ENCODE data around the gene CEP63. TPM values are rescaled to one million over a fixed set of nuclear protein-coding genes. Genes with fewer than 3 reads are reported as not detected.

The CEP63 gene
- total and polyA plus RNA-seq, 2 experiments from 2014 or later: 15.1 to 53.9 TPM

- Mint-ChIP-seq H3K4me3 (no peak overlapping the region), H3K36me3 (ENCODE audit: low read depth) (no peaks in the 10 kb centered on the region; the same call in 2 of the 3 replicates), H3K27ac (no peak overlapping the region), H3K9me3 (no peaks in the 10 kb centered on the region), H3K27me3 (ENCODE audit: insufficient read depth, low read depth, poor library complexity) (peaks cover 15% of the 10 kb centered on the region), H3K4me1 (peaks cover 6% of the 10 kb centered on the region; the same call in 2 of the 3 replicates)
- H4K20me1 ChIP-seq (replicated peaks; ENCODE audit: insufficient read depth): no peaks in the 10 kb centered on the region
- no peaks in the 10 kb centered on the region for H3F3A ChIP-seq (replicated peaks; ENCODE audit: low read depth)
- no peaks in the 10 kb centered on the region for H3K9me2 ChIP-seq (ENCODE audit: insufficient read depth)
- no peaks in the 10 kb centered on the region for H3K79me2 ChIP-seq (replicated peaks; ENCODE audit: insufficient read depth)
- no peaks in the 10 kb centered on the region for H3K27me3 ChIP-seq (ENCODE audit: insufficient read depth)
- H3K4me3 ChIP-seq: no peak overlapping the region
- 0 out of 2 replicates have a peak, but pooled peaks cover 2% of the 10 kb centered on the region for H3K4me1 ChIP-seq (ENCODE audit: insufficient read depth)
- H3K36me3 ChIP-seq (ENCODE audit: insufficient read depth): no peaks in the 10 kb centered on the region
- TF ChIP-seq ETS1 (IDR thresholded peaks at IDR 0.05) (no peak), JUNB (IDR thresholded peaks at IDR 0.05; ENCODE audit: unreplicated experiment) (no peak), EZH2phosphoT487 (IDR thresholded peaks at IDR 0.05; ENCODE audit: unreplicated experiment) (no peak), CREB1 (CRISPR knock-in tag; IDR thresholded peaks at IDR 0.05; ENCODE audit: low read depth) (no peak), REST (IDR thresholded peaks at IDR 0.05; ENCODE audit: unreplicated experiment) (no peak), CTCF (conservative IDR thresholded peaks at IDR 0.05; ENCODE audit: low read depth in 2 of 2) (no peak), NANOG (IDR thresholded peaks at IDR 0.05; ENCODE audit: borderline replicate concordance) (no peak), STAT1 (IDR thresholded peaks at IDR 0.05; ENCODE audit: unreplicated experiment) (no peak), POLR2AphosphoS5 (IDR thresholded peaks at IDR 0.05; ENCODE audit: low read depth) (no peak), ZNF462 (CRISPR knock-in tag; IDR thresholded peaks at IDR 0.05) (no peak), EZH2 (IDR thresholded peaks at IDR 0.05; ENCODE audit: low read depth, unreplicated experiment) (no peak)
- no peak overlapping the region for H2AFZ ChIP-seq
- no peak overlapping the region for H3K27ac ChIP-seq (ENCODE audit: low read depth)
- ATAC-seq (peak; percentile 24), DNase-seq (ENCODE audit: low spot score) (no peak)
- H3K4me2 ChIP-seq: no peak overlapping the region
Observed at GRCh38 chr3:134602440-134602814, 116.6 kb downstream of the CEP63 start.
